HepG2 (cell line): ENCODE measurements around the gene RHOC. TPM values are rescaled to one million over a fixed set of nuclear protein-coding genes. Genes with fewer than 3 reads are reported as not detected.

Experiments
- KDM2A ChIP-seq: sonication (generic); formaldehyde crosslinking; IDR thresholded peaks from 2 replicates; pipeline ENCODE4 v1.4.0; 2020; ENCODE audit warnings: low read depth, missing genetic modification reagents, borderline replicate concordance
- KIAA2018 ChIP-seq: sonication (generic); formaldehyde crosslinking; IDR thresholded peaks from 2 replicates; pipeline ENCODE4 v1.5.0; 2020; ENCODE audit warnings: mild to moderate bottlenecking, missing genetic modification reagents, borderline replicate concordance
- MTF1 ChIP-seq: sonication (generic); formaldehyde crosslinking; IDR thresholded peaks from 2 replicates; pipeline ENCODE4 v1.5.0; 2020; ENCODE audit warnings: missing genetic modification reagents
- RBFOX2 ChIP-seq: fragments of 200-400 bp; formaldehyde crosslinking; IDR thresholded peaks from 2 replicates; pipeline ENCODE4 v1.6.1; 2017; ENCODE audit warnings: low read depth, mild to moderate bottlenecking, low read length
- ZKSCAN8 ChIP-seq: IDR thresholded peaks from 2 replicates; pipeline ENCODE4 v1.6.1; 2016; ENCODE audit warnings: borderline replicate concordance, missing genetic modification reagents, missing compliant biosample characterization
- ZNF317 ChIP-seq: sonication (generic); formaldehyde crosslinking; IDR thresholded peaks from 2 replicates; pipeline ENCODE4 v1.5.0; 2020; ENCODE audit warnings: mild to moderate bottlenecking, missing genetic modification reagents
- ZNF558 ChIP-seq: sonication (generic); formaldehyde crosslinking; IDR thresholded peaks from 2 replicates; pipeline ENCODE4 v1.9.0; 2022; ENCODE audit warnings: mild to moderate bottlenecking, missing genetic modification reagents, borderline replicate concordance
- ZNF800 ChIP-seq: sonication (generic); formaldehyde crosslinking; IDR thresholded peaks from 2 replicates; pipeline ENCODE4 v1.4.0; 2020; ENCODE audit warnings: missing genetic modification reagents
- polyA plus RNA-seq, 8 experiments: library from polyadenylated mRNA; depleted of rRNA in 3 of 8; stranded (reverse) in 7 of 8; unstranded in 1 of 8; fragments of >200 nt; fragmentation: Illumina TruSeq in 4 of 8; extraction: Trizol in 4 of 8; gene quantifications; 2 replicates each; pipeline versions ENCODE4 v1.2.1 to v1.2.3, GENCODE V29; 2011 to 2016; ENCODE audit warnings: low read depth in 4 of 8, missing spikeins in 1 of 8, mixed read lengths in 1 of 8; ENCODE audit not compliant: insufficient read depth in 1 of 8
- total RNA-seq, 5 experiments: library from RNA; depleted of rRNA; stranded (reverse); fragments of >200 nt; fragmentation: Illumina TruSeq; extraction: Trizol; gene quantifications; 2 replicates each; pipeline ENCODE4 v1.2.3, GENCODE V29; 2016; ENCODE audit warnings: low read depth in 1 of 5
- TF ChIP-seq, protein P1 (sequence below): sonication (generic); formaldehyde crosslinking; IDR thresholded peaks from 2 replicates; pipeline ENCODE4 v1.4.0; 2020; ENCODE audit warnings: missing genetic modification reagents
- TF ChIP-seq, protein P2 (sequence below): IDR thresholded peaks from 2 replicates; pipeline ENCODE4 v1.6.1; 2016; ENCODE audit warnings: low read depth

The RHOC gene
- total and polyA plus RNA-seq, 2 of the 13 experiments (the other 11 are each of a cell fraction or from before 2014, with no cell fraction given) = 64.3 to 182 TPM

- TF ChIP-seq, protein P1, sequence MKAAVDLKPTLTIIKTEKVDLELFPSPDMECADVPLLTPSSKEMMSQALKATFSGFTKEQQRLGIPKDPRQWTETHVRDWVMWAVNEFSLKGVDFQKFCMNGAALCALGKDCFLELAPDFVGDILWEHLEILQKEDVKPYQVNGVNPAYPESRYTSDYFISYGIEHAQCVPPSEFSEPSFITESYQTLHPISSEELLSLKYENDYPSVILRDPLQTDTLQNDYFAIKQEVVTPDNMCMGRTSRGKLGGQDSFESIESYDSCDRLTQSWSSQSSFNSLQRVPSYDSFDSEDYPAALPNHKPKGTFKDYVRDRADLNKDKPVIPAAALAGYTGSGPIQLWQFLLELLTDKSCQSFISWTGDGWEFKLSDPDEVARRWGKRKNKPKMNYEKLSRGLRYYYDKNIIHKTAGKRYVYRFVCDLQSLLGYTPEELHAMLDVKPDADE (CRISPR knock-in tag) = no peak
- no peak for TF ChIP-seq KIAA2018 (CRISPR knock-in tag)
- no peak for TF ChIP-seq ZNF800 (CRISPR knock-in tag)
- no peak for TF ChIP-seq ZNF317
- no peak for TF ChIP-seq ZNF558 (CRISPR knock-in tag)
- TF ChIP-seq, protein P2, sequence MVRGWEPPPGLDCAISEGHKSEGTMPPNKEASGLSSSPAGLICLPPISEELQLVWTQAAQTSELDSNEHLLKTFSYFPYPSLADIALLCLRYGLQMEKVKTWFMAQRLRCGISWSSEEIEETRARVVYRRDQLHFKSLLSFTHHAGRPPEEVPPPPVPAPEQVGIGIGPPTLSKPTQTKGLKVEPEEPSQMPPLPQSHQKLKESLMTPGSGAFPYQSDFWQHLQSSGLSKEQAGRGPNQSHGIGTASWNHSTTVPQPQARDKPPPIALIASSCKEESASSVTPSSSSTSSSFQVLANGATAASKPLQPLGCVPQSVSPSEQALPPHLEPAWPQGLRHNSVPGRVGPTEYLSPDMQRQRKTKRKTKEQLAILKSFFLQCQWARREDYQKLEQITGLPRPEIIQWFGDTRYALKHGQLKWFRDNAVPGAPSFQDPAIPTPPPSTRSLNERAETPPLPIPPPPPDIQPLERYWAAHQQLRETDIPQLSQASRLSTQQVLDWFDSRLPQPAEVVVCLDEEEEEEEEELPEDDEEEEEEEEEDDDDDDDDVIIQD (CRISPR knock-in tag) = 0 out of 2 replicates have a peak, but pooled peaks have one; percentile 45
- no peak for TF ChIP-seq ZKSCAN8
- peak; percentile 42; the same call in 1 of the 2 replicates for TF ChIP-seq RBFOX2
- no peak for TF ChIP-seq MTF1 (CRISPR knock-in tag)
- 0 out of 2 replicates have a peak, but pooled peaks have one; percentile 29 for TF ChIP-seq KDM2A
These were observed 8.3 kb downstream of the RHOC start (continued) for GRCh38 chr1:112698366-112699310.
